ENCODE measurements around the gene PIH1D1. TPM values are rescaled to one million over a fixed set of nuclear protein-coding genes. Genes with fewer than 3 reads are reported as not detected.

Gene PIH1D1
- total and polyA plus RNA-seq, 2 of the 8 experiments (the other 6 are each of a cell fraction or from before 2014, with no cell fraction given), result 146 to 195 TPM

DNA sequence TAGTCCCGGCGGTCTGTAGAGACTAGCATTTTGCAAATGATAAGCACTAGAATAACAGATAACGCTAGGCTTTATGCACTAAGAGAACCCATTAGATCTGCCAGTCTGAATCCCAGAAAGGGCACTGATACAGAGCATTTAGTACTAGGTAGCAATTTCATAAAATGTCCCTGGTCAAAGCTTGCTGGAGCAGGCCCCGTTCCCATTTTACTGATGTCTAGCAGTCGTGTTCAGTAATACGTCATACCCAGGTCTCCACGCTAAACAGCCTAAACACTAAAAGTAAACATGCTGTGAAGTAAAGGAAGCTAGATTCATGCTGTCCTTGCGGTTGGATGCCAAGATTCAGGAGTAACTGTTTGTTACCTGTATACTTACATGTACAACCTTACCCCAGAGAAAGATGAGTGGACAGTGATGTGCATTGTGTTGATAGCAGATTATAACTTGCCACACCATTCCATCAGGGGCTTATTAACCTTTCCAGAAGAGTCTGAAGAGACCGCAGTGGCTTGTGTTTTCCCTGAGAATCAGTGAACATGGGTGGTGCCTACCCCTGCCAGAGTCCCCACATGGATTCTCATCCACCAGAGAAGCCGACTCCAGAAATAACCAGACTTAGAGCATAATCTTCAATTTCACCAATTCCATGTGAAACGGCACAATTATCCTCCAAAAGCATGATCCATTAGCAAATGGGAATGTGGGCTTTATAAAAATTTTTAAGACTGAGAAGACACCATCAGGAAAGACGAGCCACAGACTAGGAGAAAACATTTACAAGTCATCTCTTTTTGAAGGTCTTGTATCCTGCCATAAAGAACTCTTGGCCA is 41.2 kb upstream of the PIH1D1 start:
- H2BK12ac ChIP-seq (ENCODE audit: low read depth, low read length), result no peak overlapping the region
- CTCF ChIA-PET (ENCODE audit: partially characterized antibody), result interaction anchor here (0.6 to 3.8 kb wide), 4 partner anchors 12 to 78 kb away, joined by 3 to 16 read pairs (median 4); no protein-coding TSS in a partner anchor
- no peak overlapping the region; the same call in 1 of the 2 replicates for H4K8ac ChIP-seq (ENCODE audit: extremely low read depth, insufficient read depth, low read length)
- no peak overlapping the region for H4K91ac ChIP-seq (replicated peaks; ENCODE audit: insufficient read length, low read length)
- H3K23me2 ChIP-seq (ENCODE audit: low read depth, low read length), result peaks cover 14% of the 10 kb centered on the region
- H3K36me3 ChIP-seq (ENCODE audit: control insufficient read depth in 2 of 4, insufficient read depth in 4 of 4, low read length in 3 of 4), result peaks cover 31 to 59% (median 41%) of the 10 kb centered on the region in 4 experiments
- H2BK15ac ChIP-seq (ENCODE audit: low read length), result no peak overlapping the region
- no peaks in the 10 kb centered on the region for H3K27me3 ChIP-seq (replicated peaks in 1 of 4; ENCODE audit: control insufficient read depth in 3 of 4, extremely low read depth in 1 of 4, insufficient read depth in 3 of 4, low read length in 3 of 4)
- DNase-seq (ENCODE audit: low read depth in 1 of 2, low spot score in 2 of 2) (peak in 1 of 2 experiments; percentile 57), FAIRE-seq (no peak)
- H2AK5ac ChIP-seq (ENCODE audit: low read depth, low read length), result no peak overlapping the region
- no peak overlapping the region for H2AFZ ChIP-seq (ENCODE audit: low read length)
- H3K4me1 ChIP-seq (replicated peaks in 1 of 4; ENCODE audit: control insufficient read depth in 3 of 4, insufficient read depth in 4 of 4, low read length in 3 of 4), result peaks cover 0 to 15% (median 8%) of the 10 kb centered on the region in 4 experiments; a peak in 6 of 7 replicates
- no peak overlapping the region for H3K14ac ChIP-seq (ENCODE audit: insufficient read length)
- no peak overlapping the region for H3K4me3 ChIP-seq (ENCODE audit: extremely low read depth in 1 of 4, insufficient read depth in 2 of 4, low read depth in 3 of 4, low read length in 4 of 4)
- no peak overlapping the region for H2BK120ac ChIP-seq (replicated peaks; ENCODE audit: low read depth, low read length)
- no peak overlapping the region for H2BK5ac ChIP-seq (ENCODE audit: low read depth, low read length)
- peaks cover 5% of the 10 kb centered on the region; the same call in 1 of the 2 replicates for H3K79me1 ChIP-seq (ENCODE audit: low read depth, low read length)
- H3K79me2 ChIP-seq (ENCODE audit: control insufficient read depth in 1 of 2, insufficient read depth in 2 of 2, low read length in 2 of 2), result peaks cover 17 to 43% of the 10 kb centered on the region in 2 experiments
- H3K9ac ChIP-seq (replicated peaks in 1 of 4; ENCODE audit: extremely low read depth in 1 of 4, low read depth in 3 of 4, low read length in 3 of 4), result no peak overlapping the region
- no peak overlapping the region for H2BK20ac ChIP-seq (ENCODE audit: low read length)
- H3K4me2 ChIP-seq (ENCODE audit: insufficient read depth in 1 of 2, low read depth in 2 of 2, low read length in 2 of 2), result no peak overlapping the region
- H4K5ac ChIP-seq (ENCODE audit: insufficient read length, low read depth, low read length), result no peak overlapping the region
- H3K27ac ChIP-seq (ENCODE audit: low read depth, low read length), result peak overlapping the region; percentile 25; the same call in 1 of the 2 replicates
- H3K9me3 ChIP-seq (ENCODE audit: insufficient read depth in 2 of 2, low read depth in 1 of 2, low read length in 1 of 2), result no peaks in the 10 kb centered on the region
- 83% methylated on average over 12 of the region's 12 CpGs; no CpG with 5 or more reads in 1 of the 2 experiments for WGBS, 2 experiments (ENCODE audit: extremely low coverage in 1 of 2, insufficient coverage in 1 of 2, insufficient read length in 1 of 2, insufficient replicate concordance in 2 of 2, low coverage in 1 of 2, low lambda C conversion rate in 2 of 2, missing lambda C conversion rate in 1 of 2)
- H3K4ac ChIP-seq (replicated peaks; ENCODE audit: insufficient read length, low read depth, low read length), result no peak overlapping the region
- no peak overlapping the region for H3K56ac ChIP-seq (replicated peaks; ENCODE audit: insufficient read length, low read depth, low read length)
- H3K18ac ChIP-seq (ENCODE audit: extremely low read depth, low read length), result no peak overlapping the region
- peaks cover 18 to 21% of the 10 kb centered on the region in 2 experiments for H4K20me1 ChIP-seq (replicated peaks in 1 of 2; ENCODE audit: control insufficient read depth in 1 of 2, insufficient read depth in 2 of 2, low read length in 2 of 2)
- H3K23ac ChIP-seq (ENCODE audit: insufficient read length), result no peak overlapping the region
- POLR2A ChIA-PET (ENCODE audit: partially characterized antibody), result interaction anchor here (0.6 to 10.8 kb wide), 21 partner anchors 9 to 220 kb away, joined by 3 to 138 read pairs (median 6); partner anchors contain the start of genes ALDH16A1, FLT3LG, NOSIP and PIH1D1

All from H1 (cell line).